Caco-2 (cell line): ENCODE results near the gene C16orf96. TPM values are rescaled to one million over a fixed set of nuclear protein-coding genes. Genes with fewer than 3 reads are reported as not detected.

ENCODE experiments used
- BruUV-seq: library from RNA; stranded (reverse); fragments of 400-500 nt; replicated peaks from 2 replicates; lab custom pipeline; 2021; lab: Mats Ljungman, UMichigan
- CTCF ChIA-PET: fragments of 300-600 bp; sonication (Branson Sonifier 250); formaldehyde crosslinking; loops from one replicate; lab custom pipeline; 2022; ENCODE audit warnings: antibody characterized with exemption; lab: Charles Lee
- POLR2A ChIA-PET: fragments of 300-600 bp; sonication (Branson Sonifier 250); formaldehyde crosslinking; loops from one replicate; lab custom pipeline; 2022; ENCODE audit warnings: antibody characterized with exemption; lab: Charles Lee
- DNase-seq, 2 experiments: peaks; one replicate each; pipeline versions ENCODE4 v3.0.0 to v3.0.0-alpha.2; 2020 to 2022
- H3K27me3 ChIP-seq: replicated peaks from 2 replicates; pipeline ENCODE4 v1.6.0; 2011; ENCODE audit warnings: low read length; ENCODE audit not compliant: control insufficient read depth, insufficient read depth
- H3K36me3 ChIP-seq: 2 replicates; pipeline ENCODE4 v1.5.1; 2011; ENCODE audit warnings: low read length; ENCODE audit not compliant: control insufficient read depth, insufficient read depth
- H3K4me1 ChIP-seq: fragments of 250-450 bp; sonication (Bioruptor Pico); 2 replicates; pipeline ENCODE4 v1.5.1; 2020; ENCODE audit warnings: mild to moderate bottlenecking
- H3K4me3 ChIP-seq: 2 replicates; pipeline ENCODE4 v1.5.1; 2011; ENCODE audit warnings: low read depth, mild to moderate bottlenecking, control low read depth, low read length
- H3K9me3 ChIP-seq: fragments of 250-450 bp; sonication (Bioruptor Pico); 2 replicates; pipeline ENCODE4 v1.5.1; 2020; ENCODE audit warnings: mild to moderate bottlenecking, moderate library complexity
- H3K27ac Mint-ChIP-seq: one replicate; pipeline ENCODE4 v1.8.0; 2022; ENCODE audit warnings: mixed read lengths; ENCODE audit not compliant: unreplicated experiment
- H3K27me3 Mint-ChIP-seq: one replicate; pipeline ENCODE4 v1.8.0; 2022; ENCODE audit warnings: mixed read lengths; ENCODE audit not compliant: insufficient read depth, unreplicated experiment
- H3K36me3 Mint-ChIP-seq: one replicate; pipeline ENCODE4 v1.8.0; 2022; ENCODE audit warnings: mild to moderate bottlenecking, mixed read lengths; ENCODE audit not compliant: insufficient read depth, unreplicated experiment
- H3K4me1 Mint-ChIP-seq: one replicate; pipeline ENCODE4 v1.8.0; 2022; ENCODE audit warnings: low read depth, mixed read lengths; ENCODE audit not compliant: unreplicated experiment
- H3K4me3 Mint-ChIP-seq: one replicate; pipeline ENCODE4 v1.8.0; 2022; ENCODE audit warnings: mild to moderate bottlenecking, moderate library complexity, mixed read lengths; ENCODE audit not compliant: unreplicated experiment
- H3K9me3 Mint-ChIP-seq: one replicate; pipeline ENCODE4 v1.8.0; 2022; ENCODE audit warnings: mixed read lengths; ENCODE audit not compliant: unreplicated experiment
- CTCF ChIP-seq, 2 experiments: fragments of 200-600 bp in 1 of 2; IDR thresholded peaks; 1 replicate in 1 of 2; 2 replicates in 1 of 2; pipeline versions ENCODE4 v1.5.1 to v1.8.0; 2011 to 2022; ENCODE audit warnings: antibody characterized with exemption in 1 of 2, control low read depth in 1 of 2, inconsistent platforms in 1 of 2, low read depth in 1 of 2, low read length in 1 of 2, mild to moderate bottlenecking in 1 of 2, moderate library complexity in 1 of 2; ENCODE audit not compliant: insufficient read depth in 1 of 2, severe bottlenecking in 1 of 2, unreplicated experiment in 1 of 2
- intact Hi-C: fragments of 100-400 bp; cut with micrococcal nuclease; formaldehyde crosslinking; loops from one replicate; pipeline ENCODE4 v1.10.0; 2022; ENCODE audit not compliant: unreplicated experiment
- total RNA-seq: library from RNA; stranded (reverse); gene quantifications from 2 replicates; pipeline ENCODE4 v1.2.3, GENCODE V29; 2022

C16orf96 gene
- total RNA-seq, 1 experiment from 2014 or later: 0.11 TPM

GRCh38 chr16:4603624-4604170 is 47.6 kb downstream of the C16orf96 start:
- no peak for TF ChIP-seq CTCF (IDR thresholded peaks at IDR 0.05; ENCODE audit: insufficient read depth in 1 of 2, low read depth in 1 of 2, low read length in 1 of 2, severe bottlenecking in 1 of 2, unreplicated experiment in 1 of 2)
- no peaks in the 10 kb centered on the region for H3K27me3 ChIP-seq
- ChIA-PET CTCF (no interaction called here), POLR2A (no interaction called here)
- no peak overlapping the region for H3K4me3 ChIP-seq
- no TSS peak for BruUV-seq
- peaks cover 14% of the 10 kb centered on the region for H3K36me3 Mint-ChIP-seq
- intact Hi-C loops: no loop called here
- no peaks in the 10 kb centered on the region for H3K36me3 ChIP-seq
- no peak for DNase-seq
- H3K27ac Mint-ChIP-seq: no peak overlapping the region
- H3K9me3 ChIP-seq: no peaks in the 10 kb centered on the region
- H3K27me3 Mint-ChIP-seq: no peaks in the 10 kb centered on the region
- no peak overlapping the region for H3K4me3 Mint-ChIP-seq
- no peaks in the 10 kb centered on the region for H3K4me1 Mint-ChIP-seq
- no peaks in the 10 kb centered on the region for H3K4me1 ChIP-seq
- no peaks in the 10 kb centered on the region for H3K9me3 Mint-ChIP-seq

- ChIA-PET CTCF (no interaction called here), POLR2A (no interaction called here)
- Mint-ChIP-seq H3K9me3 (no peaks in the 10 kb centered on the region), H3K27me3 (no peaks in the 10 kb centered on the region), H3K4me1 (no peaks in the 10 kb centered on the region), H3K36me3 (peaks cover 14% of the 10 kb centered on the region), H3K27ac (no peak overlapping the region), H3K4me3 (no peak overlapping the region)
- intact Hi-C loops: no loop called here
- no peak for DNase-seq
- H3K36me3 ChIP-seq: no peaks in the 10 kb centered on the region
- no peaks in the 10 kb centered on the region for H3K27me3 ChIP-seq
- H3K4me1 ChIP-seq: no peaks in the 10 kb centered on the region
- TF ChIP-seq CTCF (IDR thresholded peaks at IDR 0.05; ENCODE audit: insufficient read depth in 1 of 2, low read depth in 1 of 2, low read length in 1 of 2, severe bottlenecking in 1 of 2, unreplicated experiment in 1 of 2): no peak
- no peak overlapping the region for H3K4me3 ChIP-seq
- no TSS peak for BruUV-seq
- no peaks in the 10 kb centered on the region for H3K9me3 ChIP-seq
Observed at GRCh38 chr16:4604401-4604800, 48.3 kb downstream of the C16orf96 start.

GRCh38 chr16:4606354-4606753 is 50.2 kb downstream of the C16orf96 start:
- no peaks in the 10 kb centered on the region for H3K4me1 ChIP-seq
- no peaks in the 10 kb centered on the region for H3K36me3 ChIP-seq
- no peaks in the 10 kb centered on the region for H3K27me3 ChIP-seq
- BruUV-seq: no TSS peak
- no peak for DNase-seq
- no peaks in the 10 kb centered on the region for H3K9me3 Mint-ChIP-seq
- H3K4me1 Mint-ChIP-seq: no peaks in the 10 kb centered on the region
- intact Hi-C loops: no loop called here
- H3K27ac Mint-ChIP-seq: no peak overlapping the region
- ChIA-PET POLR2A (no interaction called here), CTCF (no interaction called here)
- H3K4me3 ChIP-seq: no peak overlapping the region
- H3K27me3 Mint-ChIP-seq: no peaks in the 10 kb centered on the region
- H3K4me3 Mint-ChIP-seq: no peak overlapping the region
- H3K9me3 ChIP-seq: no peaks in the 10 kb centered on the region
- no peak for TF ChIP-seq CTCF (IDR thresholded peaks at IDR 0.05; ENCODE audit: insufficient read depth in 1 of 2, low read depth in 1 of 2, low read length in 1 of 2, severe bottlenecking in 1 of 2, unreplicated experiment in 1 of 2)
- peaks cover 14% of the 10 kb centered on the region for H3K36me3 Mint-ChIP-seq
